ENCODE measurements around the gene ZNF780B.

ZNF780B gene

DNA sequence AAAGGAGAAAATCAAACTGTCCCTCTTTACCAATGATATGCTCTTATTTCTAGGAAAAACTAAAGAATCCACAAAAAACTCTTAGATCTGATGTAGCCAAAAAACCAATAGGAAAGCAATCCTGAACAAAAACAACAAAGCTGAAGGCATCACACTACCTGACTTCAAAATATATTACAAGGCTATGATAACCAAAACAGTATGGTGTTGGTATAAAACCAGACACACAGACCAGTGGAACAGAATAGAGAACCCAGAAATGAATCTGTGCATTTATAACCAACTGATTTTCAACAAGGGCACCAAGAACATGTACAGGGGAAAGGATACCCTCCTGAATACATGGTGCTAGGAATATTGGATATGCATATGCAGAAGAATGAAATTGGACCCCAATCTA is 68.9 kb downstream of the ZNF780B start:
- no peak overlapping the region for H3K4me3 ChIP-seq (ENCODE audit: low read depth, low read length)
- TF ChIP-seq CTCF (IDR thresholded peaks at IDR 0.05; ENCODE audit: control insufficient read depth, extremely low read depth, insufficient read depth): no peak
- DNase-seq (ENCODE audit: low read depth): no peak

- no peak for DNase-seq (ENCODE audit: low read depth)
- H3K4me3 ChIP-seq (ENCODE audit: low read depth, low read length): no peak overlapping the region
- TF ChIP-seq CTCF (IDR thresholded peaks at IDR 0.05; ENCODE audit: control insufficient read depth, extremely low read depth, insufficient read depth): no peak
Measured at GRCh38 chr19:39986643-39987042, 69.4 kb downstream of the ZNF780B start.

GRCh38 chr19:39983695-39984300 is 72.2 kb downstream of the ZNF780B start:
- DNase-seq (ENCODE audit: low read depth): no peak
- no peak overlapping the region for H3K4me3 ChIP-seq (ENCODE audit: low read depth, low read length)
- no peak for TF ChIP-seq CTCF (IDR thresholded peaks at IDR 0.05; ENCODE audit: control insufficient read depth, extremely low read depth, insufficient read depth)

GRCh38 chr19:39982883-39983282 is 73.1 kb downstream of the ZNF780B start:
- DNase-seq (ENCODE audit: low read depth): no peak
- TF ChIP-seq CTCF (IDR thresholded peaks at IDR 0.05; ENCODE audit: control insufficient read depth, extremely low read depth, insufficient read depth): no peak
- no peak overlapping the region for H3K4me3 ChIP-seq (ENCODE audit: low read depth, low read length)

All from LNCaP clone FGC (cell line).